Activated T-helper 17 cell treated with anti-CD3 and anti-CD28 coated beads, Interleukin-2, amount 50 U/mL, for 72 hours (primary cell): ENCODE data around the gene NEK7. TPM values are rescaled to one million over a fixed set of nuclear protein-coding genes. Genes with fewer than 3 reads are reported as not detected.

ENCODE experiments used
- ATAC-seq: fragments of 150-1000 bp; cut with Tn5 transposase; replicated peaks from 2 replicates; pipeline ENCODE4 v1.10.0; 2021; ENCODE audit warnings: mild to moderate bottlenecking, moderate library complexity
- H3K27ac Mint-ChIP-seq: one replicate; pipeline ENCODE4 v1.8.0; 2022; ENCODE audit warnings: mixed read lengths
- H3K27me3 Mint-ChIP-seq: one replicate; pipeline ENCODE4 v1.8.0; 2022; ENCODE audit warnings: mixed read lengths
- H3K36me3 Mint-ChIP-seq: one replicate; pipeline ENCODE4 v1.8.0; 2022; ENCODE audit warnings: low read depth, mild to moderate bottlenecking, mixed read lengths
- H3K4me1 Mint-ChIP-seq: one replicate; pipeline ENCODE4 v1.8.0; 2022; ENCODE audit warnings: mixed read lengths
- H3K4me3 Mint-ChIP-seq: one replicate; pipeline ENCODE4 v1.8.0; 2022; ENCODE audit warnings: mild to moderate bottlenecking, mixed read lengths
- H3K9me3 Mint-ChIP-seq: one replicate; pipeline ENCODE4 v1.8.0; 2022; ENCODE audit warnings: mixed read lengths
- total RNA-seq, 2 donors: library from RNA; stranded (reverse); gene quantifications; one replicate each; pipeline ENCODE4 v1.2.3, GENCODE V29; 2022

The NEK7 gene
- total RNA-seq: 10 to 100 TPM; 64.3 to 76.9 TPM

- H3K4me1 Mint-ChIP-seq: peaks cover 20% of the 10 kb centered on the region
- H3K36me3 Mint-ChIP-seq: peaks cover 16% of the 10 kb centered on the region
- ATAC-seq: peak; percentile 53
- H3K4me3 Mint-ChIP-seq: peak within 1 kb of the TSS; percentile 90
- no peaks in the 10 kb centered on the region for H3K9me3 Mint-ChIP-seq
- peak within 1 kb of the TSS; percentile 93 for H3K27ac Mint-ChIP-seq
- no peaks in the 10 kb centered on the region for H3K27me3 Mint-ChIP-seq
Measured at GRCh38 chr1:198156745-198157240, at the start of gene NEK7. NEK7 (plus strand) TSS chr1:198156998; CDS start chr1:198232581, 75,583 bp downstream.

- H3K27ac Mint-ChIP-seq: no peak overlapping the region
Measured at GRCh38 chr1:198107091-198107501, 49.7 kb upstream of the NEK7 start.

GRCh38 chr1:198108636-198109370, 48.0 kb upstream of the NEK7 start:
- Mint-ChIP-seq H3K27ac (no peak overlapping the region), H3K27me3 (peaks cover under 1% of the 10 kb centered on the region), H3K4me1 (no peaks in the 10 kb centered on the region), H3K36me3 (no peaks in the 10 kb centered on the region), H3K4me3 (no peak overlapping the region), H3K9me3 (no peaks in the 10 kb centered on the region)
- no peak for ATAC-seq

More at GRCh38 chr1:198107091-198107501, 49.7 kb upstream of the NEK7 start:
- no peaks in the 10 kb centered on the region for H3K36me3 Mint-ChIP-seq
- no peak overlapping the region for H3K4me3 Mint-ChIP-seq
- H3K9me3 Mint-ChIP-seq: no peaks in the 10 kb centered on the region
- no peak for ATAC-seq
- no peaks in the 10 kb centered on the region for H3K27me3 Mint-ChIP-seq
- H3K4me1 Mint-ChIP-seq: peaks cover 7% of the 10 kb centered on the region

- no peaks in the 10 kb centered on the region for H3K36me3 Mint-ChIP-seq
- H3K9me3 Mint-ChIP-seq: no peaks in the 10 kb centered on the region
- no peak overlapping the region for H3K27ac Mint-ChIP-seq
- H3K27me3 Mint-ChIP-seq: peaks cover 5% of the 10 kb centered on the region
- no peaks in the 10 kb centered on the region for H3K4me1 Mint-ChIP-seq
- H3K4me3 Mint-ChIP-seq: no peak overlapping the region
- ATAC-seq: no peak
Measured at GRCh38 chr1:198109371-198109715, 47.5 kb upstream of the NEK7 start.

- Mint-ChIP-seq H3K27ac (no peak overlapping the region), H3K4me3 (no peak overlapping the region), H3K27me3 (peaks cover 5% of the 10 kb centered on the region), H3K9me3 (no peaks in the 10 kb centered on the region), H3K36me3 (no peaks in the 10 kb centered on the region), H3K4me1 (no peaks in the 10 kb centered on the region)
- no peak for ATAC-seq
Measured at GRCh38 chr1:198113342-198113750, 43.5 kb upstream of the NEK7 start.

GRCh38 chr1:198116069-198116468, 40.7 kb upstream of the NEK7 start:
- Mint-ChIP-seq H3K4me3 (no peak overlapping the region), H3K27ac (no peak overlapping the region), H3K9me3 (no peaks in the 10 kb centered on the region), H3K36me3 (no peaks in the 10 kb centered on the region), H3K4me1 (no peaks in the 10 kb centered on the region), H3K27me3 (peaks cover 5% of the 10 kb centered on the region)
- no peak for ATAC-seq

GRCh38 chr1:198116469-198116868, 40.3 kb upstream of the NEK7 start:
- Mint-ChIP-seq H3K4me3 (no peak overlapping the region), H3K36me3 (no peaks in the 10 kb centered on the region), H3K9me3 (no peaks in the 10 kb centered on the region), H3K4me1 (no peaks in the 10 kb centered on the region), H3K27me3 (peaks cover 5% of the 10 kb centered on the region), H3K27ac (no peak overlapping the region)
- ATAC-seq: no peak

GRCh38 chr1:198117267-198117666, 39.5 kb upstream of the NEK7 start:
- Mint-ChIP-seq H3K27me3 (peaks cover 5% of the 10 kb centered on the region), H3K4me1 (no peaks in the 10 kb centered on the region)
- ATAC-seq: no peak

GRCh38 chr1:198118134-198118533, 38.7 kb upstream of the NEK7 start:
- Mint-ChIP-seq H3K27ac (no peak overlapping the region), H3K27me3 (peaks cover 5% of the 10 kb centered on the region), H3K36me3 (no peaks in the 10 kb centered on the region), H3K4me1 (no peaks in the 10 kb centered on the region), H3K4me3 (no peak overlapping the region), H3K9me3 (no peaks in the 10 kb centered on the region)
- ATAC-seq: no peak

More at GRCh38 chr1:198117267-198117666, 39.5 kb upstream of the NEK7 start:
- no peak overlapping the region for H3K27ac Mint-ChIP-seq
- H3K9me3 Mint-ChIP-seq: no peaks in the 10 kb centered on the region
- no peak overlapping the region for H3K4me3 Mint-ChIP-seq
- no peaks in the 10 kb centered on the region for H3K36me3 Mint-ChIP-seq

GRCh38 chr1:198119906-198120305, 36.9 kb upstream of the NEK7 start:
- H3K36me3 Mint-ChIP-seq: no peaks in the 10 kb centered on the region
- no peak overlapping the region for H3K4me3 Mint-ChIP-seq
- no peak for ATAC-seq
- H3K4me1 Mint-ChIP-seq: no peaks in the 10 kb centered on the region
- H3K27ac Mint-ChIP-seq: no peak overlapping the region
- no peaks in the 10 kb centered on the region for H3K27me3 Mint-ChIP-seq
- H3K9me3 Mint-ChIP-seq: no peaks in the 10 kb centered on the region

GRCh38 chr1:198121056-198121826, 35.6 kb upstream of the NEK7 start:
- no peaks in the 10 kb centered on the region for H3K4me1 Mint-ChIP-seq
- H3K27ac Mint-ChIP-seq: no peak overlapping the region
- H3K27me3 Mint-ChIP-seq: no peaks in the 10 kb centered on the region
- H3K4me3 Mint-ChIP-seq: no peak overlapping the region
- ATAC-seq: no peak
- no peaks in the 10 kb centered on the region for H3K9me3 Mint-ChIP-seq
- no peaks in the 10 kb centered on the region for H3K36me3 Mint-ChIP-seq

GRCh38 chr1:198122693-198123092, 34.1 kb upstream of the NEK7 start:
- no peaks in the 10 kb centered on the region for H3K36me3 Mint-ChIP-seq
- H3K4me1 Mint-ChIP-seq: no peaks in the 10 kb centered on the region
- H3K9me3 Mint-ChIP-seq: no peaks in the 10 kb centered on the region
- no peak overlapping the region for H3K4me3 Mint-ChIP-seq
- H3K27ac Mint-ChIP-seq: no peak overlapping the region
- no peaks in the 10 kb centered on the region for H3K27me3 Mint-ChIP-seq
- ATAC-seq: no peak

GRCh38 chr1:198123133-198123532, 33.7 kb upstream of the NEK7 start:
- Mint-ChIP-seq H3K27me3 (no peaks in the 10 kb centered on the region), H3K9me3 (no peaks in the 10 kb centered on the region), H3K4me1 (no peaks in the 10 kb centered on the region), H3K4me3 (no peak overlapping the region), H3K27ac (no peak overlapping the region), H3K36me3 (no peaks in the 10 kb centered on the region)
- ATAC-seq: no peak

GRCh38 chr1:198124673-198125072, 32.1 kb upstream of the NEK7 start:
- Mint-ChIP-seq H3K36me3 (no peaks in the 10 kb centered on the region), H3K4me3 (no peak overlapping the region), H3K9me3 (no peaks in the 10 kb centered on the region), H3K27me3 (no peaks in the 10 kb centered on the region), H3K27ac (no peak overlapping the region), H3K4me1 (no peaks in the 10 kb centered on the region)
- no peak for ATAC-seq
